Measurements from ENCODE around the gene TP53I3. TPM values are rescaled to one million over a fixed set of nuclear protein-coding genes. Genes with fewer than 3 reads are reported as not detected.
"Not testable (repeated sequence)": the region's sequence is repeated elsewhere in the genome, so short reads cannot be mapped to it uniquely, and the experiment has no call there.

The TP53I3 gene
- total RNA-seq, 2 donors from 2014 or later = 3.1 to 13.0 TPM

- Histone ChIP-seq H3K27me3 (replicated peaks; ENCODE audit: insufficient read depth) (no peaks in the 10 kb centered on the region), H3K4me1 (ENCODE audit: control insufficient read depth in 1 of 2, low read depth in 2 of 2) (peaks cover 12 to 25% of the 10 kb centered on the region in 2 donors), H3K9me3 (no peaks in the 10 kb centered on the region), H3K27ac (peak within 1 kb of the TSS; percentile 77), H3K36me3 (no peaks in the 10 kb centered on the region), H3K4me3 (peak within 1 kb of the TSS; percentile 93)
- peak; percentile 99 for ATAC-seq (ENCODE audit: insufficient number of reproducible peaks, low FRiP score, low read depth)
- DNase-seq (ENCODE audit: low spot score) = peak; percentile 95
- TF ChIP-seq CTCF (IDR thresholded peaks at IDR 0.05) = no peak
Measured at GRCh38 chr2:24046930-24047702, 37.5 kb downstream of the TP53I3 start, which contains the start of gene WDCP. WDCP (minus strand) TSS chr2:24047391; CDS start chr2:24039494, 7,897 bp downstream.

GRCh38 chr2:24046599-24046929, 38.1 kb downstream of the TP53I3 start:
- ATAC-seq (ENCODE audit: insufficient number of reproducible peaks, low FRiP score, low read depth) = no peak
- no peaks in the 10 kb centered on the region for H3K36me3 ChIP-seq
- peak overlapping the region; percentile 77 for H3K27ac ChIP-seq
- H3K4me3 ChIP-seq = peak overlapping the region; percentile 93
- DNase-seq (ENCODE audit: low spot score) = no peak
- H3K9me3 ChIP-seq = no peaks in the 10 kb centered on the region
- peaks cover 12 to 25% of the 10 kb centered on the region in 2 donors for H3K4me1 ChIP-seq (ENCODE audit: control insufficient read depth in 1 of 2, low read depth in 2 of 2)
- no peaks in the 10 kb centered on the region for H3K27me3 ChIP-seq (replicated peaks; ENCODE audit: insufficient read depth)
- no peak for TF ChIP-seq CTCF (IDR thresholded peaks at IDR 0.05)

- peak overlapping the region; percentile 93 for H3K4me3 ChIP-seq
- H3K27ac ChIP-seq = peak overlapping the region in 1 of 2 donors; percentile 77
- peaks cover 12 to 25% of the 10 kb centered on the region in 2 donors for H3K4me1 ChIP-seq (ENCODE audit: control insufficient read depth in 1 of 2, low read depth in 2 of 2)
- H3K9me3 ChIP-seq = no peaks in the 10 kb centered on the region
- DNase-seq (ENCODE audit: low spot score) (no peak), ATAC-seq (ENCODE audit: insufficient number of reproducible peaks, low FRiP score, low read depth) (no peak)
- H3K27me3 ChIP-seq (replicated peaks; ENCODE audit: insufficient read depth) = no peaks in the 10 kb centered on the region
- no peak for TF ChIP-seq CTCF (IDR thresholded peaks at IDR 0.05)
- no peaks in the 10 kb centered on the region for H3K36me3 ChIP-seq
Measured at GRCh38 chr2:24045511-24046508, 38.8 kb downstream of the TP53I3 start.

GRCh38 chr2:24043133-24043532, 41.5 kb downstream of the TP53I3 start:
- H3K9me3 ChIP-seq; H3K27ac ChIP-seq; H3K36me3 ChIP-seq; ATAC-seq (ENCODE audit: insufficient number of reproducible peaks, low FRiP score, low read depth); DNase-seq (ENCODE audit: low spot score); H3K27me3 ChIP-seq (replicated peaks; ENCODE audit: insufficient read depth); H3K4me3 ChIP-seq: not testable (repeated sequence)
- peaks cover 6 to 12% of the 10 kb centered on the region in 2 donors for H3K4me1 ChIP-seq (ENCODE audit: control insufficient read depth in 1 of 2, low read depth in 2 of 2)

- ATAC-seq (ENCODE audit: insufficient number of reproducible peaks, low FRiP score, low read depth) (no peak), DNase-seq (ENCODE audit: low spot score) (no peak)
- H3K36me3 ChIP-seq = peaks cover 22% of the 10 kb centered on the region
- no peaks in the 10 kb centered on the region for H3K27me3 ChIP-seq (replicated peaks; ENCODE audit: insufficient read depth)
- no peak overlapping the region for H3K4me3 ChIP-seq
- H3K4me1 ChIP-seq (ENCODE audit: control insufficient read depth in 1 of 2, low read depth in 2 of 2) = no peaks in the 10 kb centered on the region
- no peak overlapping the region for H3K27ac ChIP-seq
- TF ChIP-seq CTCF (IDR thresholded peaks at IDR 0.05) = no peak
- H3K9me3 ChIP-seq = no peaks in the 10 kb centered on the region
Measured at GRCh38 chr2:24040511-24040910, 44.1 kb downstream of the TP53I3 start.
